ENCODE results near the gene LPP.

LPP gene

GRCh38 chr3:188832961-188833721, 679.2 kb downstream of the LPP start:
- no peak for DNase-seq (ENCODE audit: low spot score)

GRCh38 chr3:188834349-188834748, 680.4 kb downstream of the LPP start:
- no peak for DNase-seq (ENCODE audit: low spot score)

- DNase-seq (ENCODE audit: low spot score) = no peak
Observed at GRCh38 chr3:188839187-188839695, 685.3 kb downstream of the LPP start.

- DNase-seq (ENCODE audit: low spot score) = no peak
Observed at GRCh38 chr3:188840290-188840689, 686.3 kb downstream of the LPP start.

GRCh38 chr3:188841906-188842305, 687.9 kb downstream of the LPP start:
- no peak for DNase-seq (ENCODE audit: low spot score)

- DNase-seq (ENCODE audit: low spot score) = no peak
Observed at GRCh38 chr3:188842639-188843038, 688.7 kb downstream of the LPP start.

- no peak for DNase-seq (ENCODE audit: low spot score)
Observed at GRCh38 chr3:188844096-188844495, 690.1 kb downstream of the LPP start.

GRCh38 chr3:188845514-188845913, 691.6 kb downstream of the LPP start:
- DNase-seq (ENCODE audit: low spot score) = no peak

- DNase-seq (ENCODE audit: low spot score) = no peak
Observed at GRCh38 chr3:188848947-188849346, 695.0 kb downstream of the LPP start.

GRCh38 chr3:188853856-188854771, 700.2 kb downstream of the LPP start:
- peak; percentile 69 for DNase-seq (ENCODE audit: low spot score)

- no peak for DNase-seq (ENCODE audit: low spot score)
Observed at GRCh38 chr3:188854772-188855149, 700.8 kb downstream of the LPP start.

GRCh38 chr3:188855675-188856074, 701.7 kb downstream of the LPP start:
- DNase-seq (ENCODE audit: low spot score) = no peak

GRCh38 chr3:188860147-188860546, 706.2 kb downstream of the LPP start:
- DNase-seq (ENCODE audit: low spot score) = no peak

- DNase-seq (ENCODE audit: low spot score) = no peak
Observed at GRCh38 chr3:188861842-188862744, 708.1 kb downstream of the LPP start.

- no peak for DNase-seq (ENCODE audit: low spot score)
Observed at GRCh38 chr3:188863999-188864406, 710.0 kb downstream of the LPP start.

GRCh38 chr3:188867691-188868265, 713.8 kb downstream of the LPP start:
- DNase-seq (ENCODE audit: low spot score) = no peak

- no peak for DNase-seq (ENCODE audit: low spot score)
Observed at GRCh38 chr3:188868803-188869202, 714.8 kb downstream of the LPP start.

GRCh38 chr3:188869628-188870027, 715.7 kb downstream of the LPP start:
- DNase-seq (ENCODE audit: low spot score) = no peak

GRCh38 chr3:188870431-188870830, 716.5 kb downstream of the LPP start:
- DNase-seq (ENCODE audit: low spot score) = no peak

- DNase-seq (ENCODE audit: low spot score) = no peak
Observed at GRCh38 chr3:188874576-188874975, 720.6 kb downstream of the LPP start.

- no peak for DNase-seq (ENCODE audit: low spot score)
Observed at GRCh38 chr3:188875413-188875812, 721.5 kb downstream of the LPP start.

GRCh38 chr3:188876370-188876769, 722.4 kb downstream of the LPP start:
- DNase-seq (ENCODE audit: low spot score) = no peak

Data from Ammon's horn (tissue), 1 donor.